Muscle of back (tissue), 11 donors: ENCODE measurements around the gene PRPF8. TPM values are rescaled to one million over a fixed set of nuclear protein-coding genes. Genes with fewer than 3 reads are reported as not detected.
A peak's percentile ranks its signal among the peaks of the same experiment; 100 is the strongest.

Experiments used
- DNase-seq, 3 donors: peaks; one replicate each; pipeline versions ENCODE4 v3.0.0 to v3.0.0-alpha.2; 2013
- polyA plus RNA-seq, 10 donors: library from polyadenylated mRNA; unstranded; fragments of 120-200 nt; gene quantifications; one replicate each; pipeline ENCODE4 v1.2.1, GENCODE V29; 2013; ENCODE audit not compliant: insufficient read length in 10 of 10

PRPF8 gene
- polyA plus RNA-seq, 10 donors = 180 to 217 (median 189) TPM

DNA sequence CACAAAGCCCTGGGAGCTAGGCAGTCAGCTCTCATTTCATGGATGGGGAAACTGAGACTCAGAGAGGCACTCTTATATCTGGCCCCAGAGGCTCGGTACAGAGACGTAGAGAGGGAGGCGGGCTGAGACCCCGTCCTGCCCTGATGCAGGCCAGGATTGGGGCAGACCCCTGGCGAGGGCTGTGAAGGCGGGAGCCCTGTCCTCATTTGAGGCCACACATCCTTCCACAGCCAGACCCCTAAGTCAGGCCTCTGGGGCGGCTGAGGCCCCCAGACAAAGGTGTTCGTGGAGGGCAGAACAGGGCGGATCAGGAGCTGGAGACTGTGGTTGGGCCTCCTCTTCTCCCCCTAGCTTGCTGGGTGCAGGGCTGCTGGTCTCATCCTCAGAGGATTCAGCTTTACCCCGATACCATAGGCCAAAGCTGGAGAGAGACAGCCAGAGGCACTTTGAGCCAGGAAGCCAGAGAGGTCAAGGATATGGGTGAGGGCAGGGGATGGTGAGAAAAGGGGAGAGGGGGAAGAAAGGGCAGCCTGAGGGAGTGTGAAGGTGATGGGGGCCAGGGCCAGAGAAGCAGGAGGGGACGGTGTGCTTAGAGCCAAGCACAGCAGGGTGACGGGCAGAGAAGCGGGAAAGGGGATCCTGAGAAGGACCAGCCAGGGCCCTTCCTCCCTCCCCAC lies 38.3 kb downstream of the PRPF8 start:
- DNase-seq = no peak

DNA sequence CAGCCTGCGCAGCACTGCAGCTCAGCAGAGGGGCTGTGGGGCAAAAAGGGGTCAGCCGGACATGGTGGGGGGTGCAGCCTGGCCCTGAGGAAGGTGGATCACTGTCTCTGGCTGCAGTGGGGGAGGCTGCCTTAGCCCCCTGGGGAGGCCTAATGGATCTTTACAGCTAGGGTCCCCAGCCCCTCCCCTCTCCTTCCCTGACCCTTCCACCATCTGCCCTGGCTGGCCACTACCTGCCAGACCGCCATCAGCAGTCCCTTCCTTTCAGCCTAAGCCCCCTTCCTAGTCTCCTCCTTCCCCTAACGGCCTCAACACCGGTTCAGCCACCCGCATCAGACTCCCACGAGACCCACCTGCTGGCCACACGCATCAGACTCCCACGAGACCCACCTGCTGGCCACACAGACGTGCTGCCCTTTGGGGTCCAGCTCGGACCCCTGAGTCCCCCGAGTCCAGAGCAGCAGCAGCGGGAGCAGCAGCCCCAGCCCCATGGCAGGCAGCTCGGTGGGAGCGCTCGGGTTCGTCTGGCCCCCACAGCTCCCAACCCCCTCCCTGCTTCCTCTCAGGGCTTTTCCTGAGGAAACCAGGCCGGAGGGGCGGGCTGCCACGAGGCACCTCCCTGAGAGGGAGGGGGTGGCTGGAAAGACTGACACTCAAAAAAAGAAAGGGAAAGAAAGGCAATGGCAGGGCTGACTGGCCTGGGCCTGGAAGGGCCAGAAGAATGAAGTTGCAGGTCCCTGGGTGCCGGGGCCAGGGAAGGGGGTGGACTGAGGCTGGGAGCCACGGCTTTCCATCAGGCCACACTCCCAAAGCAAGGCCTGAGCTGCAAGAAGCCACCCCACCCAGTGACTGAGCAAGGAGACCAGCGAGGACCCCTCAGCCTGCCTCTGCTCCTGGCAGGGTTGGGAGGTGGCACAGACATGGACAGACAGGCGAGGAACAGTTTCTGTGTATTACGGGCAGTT lies 39.2 kb downstream of the PRPF8 start, which contains the start of gene SCARF1:
Gene SCARF1 (minus strand): TSS at position 526 of the 965 bp plus-strand sequence. CDS start 35 bp downstream, at position 491.
- peak in 1 of 3 donors; percentile 74 for DNase-seq

DNA sequence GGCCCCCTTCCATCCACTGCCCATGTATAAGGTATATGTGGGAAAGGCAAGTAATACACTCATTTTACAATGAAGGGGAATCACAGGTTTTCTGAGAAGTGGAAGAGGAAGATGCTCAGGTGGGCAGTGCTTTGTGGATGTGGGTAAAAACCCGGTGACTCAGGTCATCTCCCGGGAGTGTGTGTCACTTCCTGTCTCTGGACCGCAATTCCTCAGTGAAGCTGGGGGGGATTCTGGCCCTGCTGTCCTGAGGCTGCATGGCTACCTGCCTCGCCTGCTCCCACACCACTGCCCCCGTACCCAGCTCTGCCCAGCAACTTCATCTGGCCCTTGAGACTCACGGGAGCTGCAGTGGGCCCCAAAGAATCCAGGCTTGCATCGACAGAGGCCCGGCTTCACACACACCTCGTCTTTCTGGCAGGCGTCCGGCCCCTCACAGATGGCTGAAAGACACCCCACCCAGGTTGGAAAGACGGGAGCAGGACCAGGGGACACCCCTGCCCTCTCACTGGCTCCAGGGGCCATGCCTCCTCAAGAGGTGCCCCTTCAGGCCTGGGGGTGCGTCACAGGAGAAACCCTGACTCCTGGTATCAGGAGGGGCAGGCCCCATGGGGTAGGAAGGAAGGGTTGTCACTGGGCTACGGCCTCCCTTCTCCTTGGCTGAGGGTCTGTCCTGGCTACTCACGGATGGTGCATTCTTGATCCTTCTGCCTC lies 40.0 kb downstream of the PRPF8 start:
- DNase-seq = no peak

DNA sequence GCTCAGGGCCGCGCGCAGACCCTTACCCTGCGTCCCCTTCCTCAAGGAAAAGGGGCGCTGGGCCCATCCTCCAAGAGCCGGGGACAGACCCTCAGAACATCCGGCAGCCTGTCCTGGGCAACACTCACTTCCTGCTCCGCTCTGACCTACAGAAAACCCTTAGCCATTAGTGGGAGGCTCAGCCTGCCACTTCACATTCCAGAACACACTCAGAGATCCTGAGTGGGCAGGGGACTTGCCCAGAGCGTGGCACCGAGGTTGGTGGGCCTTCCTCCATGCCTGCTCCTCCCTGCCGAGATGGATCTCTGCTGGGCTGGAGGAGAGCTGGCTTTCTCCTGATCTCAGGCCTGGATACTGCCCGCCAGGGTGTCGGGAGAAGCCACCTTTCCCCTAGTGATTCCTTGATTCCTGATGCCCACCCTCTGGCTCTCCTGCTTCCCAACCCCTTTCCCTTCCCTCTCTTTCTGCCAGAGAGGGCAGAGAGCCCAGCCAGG lies 40.6 kb downstream of the PRPF8 start:
- peak in 1 of 3 donors; percentile 55 for DNase-seq

DNA sequence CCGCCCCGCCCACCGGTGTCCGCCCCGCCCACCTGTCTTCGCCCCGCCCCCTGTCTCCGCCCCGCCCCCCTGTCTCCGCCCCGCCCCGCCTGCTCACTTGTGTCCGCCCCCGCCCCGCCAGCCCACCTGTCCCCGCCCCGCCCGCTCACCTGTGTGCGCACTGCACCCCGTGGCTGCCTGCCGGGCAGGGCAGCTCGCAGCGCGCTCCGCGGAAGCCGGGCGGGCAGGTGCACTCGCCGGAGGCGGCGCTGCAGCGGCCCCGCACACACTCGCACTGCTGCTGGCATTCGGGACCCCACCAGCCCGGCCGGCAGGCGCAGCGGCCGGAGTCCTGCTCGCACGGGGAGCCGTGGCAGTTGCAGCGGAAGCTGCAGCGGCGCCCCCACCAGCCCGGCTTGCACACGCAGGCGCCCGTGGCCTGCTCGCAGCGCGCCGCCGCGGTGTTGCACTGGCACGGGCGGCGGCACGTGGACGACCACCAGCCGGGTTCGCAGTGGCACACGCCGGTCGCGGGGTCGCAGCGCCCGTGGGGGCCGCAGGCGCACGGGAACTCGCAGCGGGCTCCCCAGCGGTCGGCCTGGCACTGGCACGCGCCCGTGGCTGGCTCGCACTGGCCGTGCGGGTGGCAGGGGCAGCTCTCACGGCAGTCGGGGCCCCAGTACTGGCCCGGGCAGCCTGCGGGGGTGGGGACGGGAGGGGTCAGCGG lies 41.2 kb downstream of the PRPF8 start:
- peak in 1 of 3 donors; percentile 53 for DNase-seq

DNA sequence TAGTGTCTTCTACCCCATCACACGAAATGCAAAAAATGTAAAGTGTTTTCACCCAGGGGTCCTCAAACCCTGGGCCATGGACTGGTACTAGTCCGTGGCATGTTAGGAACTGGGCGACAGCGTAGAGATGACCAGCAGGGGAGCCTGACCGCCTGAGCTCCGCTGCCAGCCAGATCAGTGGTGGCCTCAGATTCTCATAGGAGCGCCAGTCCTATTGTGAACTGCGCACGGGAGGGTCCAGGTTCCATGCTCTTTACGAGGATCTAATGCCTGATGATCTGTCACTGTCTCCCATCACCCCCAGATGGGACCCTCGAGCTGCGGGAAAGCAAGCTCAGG lies 43.6 kb downstream of the PRPF8 start:
- DNase-seq = no peak

DNA sequence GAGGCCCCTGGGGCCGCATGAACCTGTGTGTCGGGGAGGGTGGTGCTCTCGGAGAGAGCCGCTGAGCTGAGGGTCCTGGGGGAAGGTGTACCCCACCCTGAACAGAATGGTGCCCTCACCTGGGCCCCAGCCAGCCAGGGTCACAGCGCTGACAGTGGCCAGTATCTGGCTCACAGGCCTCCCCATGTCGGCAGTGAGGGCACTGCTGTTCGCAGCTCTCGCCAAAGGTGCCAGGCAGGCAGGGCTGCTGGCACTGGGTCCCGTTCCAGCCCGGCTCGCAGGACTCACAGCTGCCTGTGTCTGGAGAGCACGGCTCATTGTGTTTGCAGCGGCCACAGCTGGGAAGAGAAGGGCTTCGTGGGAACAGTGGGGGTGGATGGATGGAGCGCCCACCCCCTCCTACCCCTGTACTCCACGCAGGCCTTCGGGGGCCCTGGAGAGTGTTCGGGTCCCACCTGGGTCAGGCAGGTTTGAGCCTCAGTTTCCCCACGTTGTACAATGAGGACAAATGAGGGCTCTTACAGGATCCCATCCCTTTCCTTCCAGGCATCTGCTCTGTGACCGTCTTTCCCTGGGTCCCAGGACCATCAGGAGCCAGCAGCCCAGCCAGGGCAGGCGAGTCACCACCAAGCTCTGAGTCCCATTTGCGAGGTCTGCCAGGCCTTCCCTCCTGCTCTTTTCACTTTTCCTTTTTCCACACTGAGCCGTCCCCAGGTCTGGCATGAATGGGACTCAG lies 44.2 kb downstream of the PRPF8 start:
- peak in 1 of 3 donors; percentile 42 for DNase-seq

DNA sequence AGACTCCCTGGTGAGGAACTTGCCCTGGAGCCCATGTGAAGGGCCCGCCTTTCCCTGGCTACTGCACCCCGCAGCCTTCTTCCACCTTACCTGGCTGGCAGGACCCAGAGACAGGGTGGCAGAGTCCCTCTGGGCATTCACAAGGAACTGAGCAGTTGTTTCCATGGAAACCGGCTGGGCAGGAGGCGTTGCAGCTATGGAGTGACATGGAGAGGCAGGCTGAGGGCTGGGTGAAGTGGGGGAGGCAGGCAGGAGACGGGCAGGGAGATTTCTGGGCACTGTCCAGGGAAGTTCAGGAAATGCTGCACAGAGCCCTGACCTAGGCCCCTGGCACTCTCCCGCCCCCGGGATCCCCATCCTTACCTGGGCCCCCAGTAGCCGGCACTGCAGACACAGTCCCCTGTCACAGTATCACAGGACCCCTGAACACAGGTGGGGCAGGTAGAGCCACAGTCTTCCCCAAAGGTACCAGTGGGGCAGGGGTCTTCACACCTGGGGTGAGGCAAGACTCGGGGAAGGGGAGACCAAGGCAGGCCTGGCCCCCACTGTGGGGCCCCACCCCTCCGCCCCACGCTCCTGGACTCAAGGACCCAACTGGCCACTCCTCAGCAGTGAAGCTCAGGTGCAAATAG lies 45.0 kb downstream of the PRPF8 start:
- DNase-seq = no peak

DNA sequence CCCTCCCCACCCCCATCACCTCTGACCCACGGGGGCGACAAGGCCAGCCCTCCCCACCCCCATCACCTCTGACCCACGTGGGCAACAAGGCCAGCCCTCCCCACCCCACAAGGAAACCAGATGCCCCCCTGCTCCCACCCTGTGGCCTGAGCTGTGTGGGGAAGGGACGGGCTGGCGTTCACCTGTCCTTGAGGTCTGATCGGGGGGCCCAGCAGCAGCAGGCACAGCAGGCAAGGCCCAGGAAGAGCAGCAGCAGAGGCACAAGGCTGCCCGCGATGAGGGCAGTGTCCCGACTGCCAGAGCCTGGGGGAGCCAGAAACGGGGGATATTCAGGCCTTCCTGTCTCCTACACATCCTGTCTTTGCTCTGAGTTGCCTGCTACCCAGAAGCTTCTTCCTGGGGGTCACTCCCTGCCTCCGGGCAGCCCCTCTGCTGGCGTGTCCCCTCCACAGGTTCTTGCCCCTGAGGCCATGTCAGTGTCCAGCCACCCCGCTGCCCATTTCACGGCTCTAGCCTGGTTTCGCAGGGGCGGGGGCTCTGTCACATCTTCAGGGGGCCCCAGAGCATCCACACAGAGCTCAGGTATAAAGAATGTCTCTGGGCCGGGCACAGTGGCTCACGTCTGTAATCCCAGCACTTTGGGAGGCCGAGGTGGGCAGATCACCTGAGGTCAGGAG lies 45.9 kb downstream of the PRPF8 start:
- DNase-seq = no peak

DNA sequence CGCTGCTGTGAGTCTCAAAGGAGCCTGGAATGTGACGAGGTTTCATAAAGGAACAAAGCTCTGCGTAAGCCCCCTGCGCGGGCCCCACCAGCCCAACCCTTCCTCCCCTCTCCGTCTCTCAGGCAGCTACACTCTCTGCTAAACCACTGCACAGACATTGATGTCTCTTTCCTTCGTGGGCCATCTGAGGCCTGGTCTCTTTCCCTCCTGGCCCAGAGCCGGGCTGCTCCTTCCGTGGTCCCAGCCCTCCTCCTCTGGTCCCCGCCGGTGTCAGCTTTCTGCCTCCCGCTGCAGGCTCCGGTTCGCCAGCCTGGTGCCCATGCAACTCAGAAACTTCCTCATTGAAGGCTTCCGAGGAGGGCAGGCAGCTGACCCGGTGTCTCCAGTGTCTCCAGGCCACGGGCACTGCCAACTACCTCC lies 46.5 kb downstream of the PRPF8 start:
- peak in 1 of 3 donors; percentile 60 for DNase-seq

DNA sequence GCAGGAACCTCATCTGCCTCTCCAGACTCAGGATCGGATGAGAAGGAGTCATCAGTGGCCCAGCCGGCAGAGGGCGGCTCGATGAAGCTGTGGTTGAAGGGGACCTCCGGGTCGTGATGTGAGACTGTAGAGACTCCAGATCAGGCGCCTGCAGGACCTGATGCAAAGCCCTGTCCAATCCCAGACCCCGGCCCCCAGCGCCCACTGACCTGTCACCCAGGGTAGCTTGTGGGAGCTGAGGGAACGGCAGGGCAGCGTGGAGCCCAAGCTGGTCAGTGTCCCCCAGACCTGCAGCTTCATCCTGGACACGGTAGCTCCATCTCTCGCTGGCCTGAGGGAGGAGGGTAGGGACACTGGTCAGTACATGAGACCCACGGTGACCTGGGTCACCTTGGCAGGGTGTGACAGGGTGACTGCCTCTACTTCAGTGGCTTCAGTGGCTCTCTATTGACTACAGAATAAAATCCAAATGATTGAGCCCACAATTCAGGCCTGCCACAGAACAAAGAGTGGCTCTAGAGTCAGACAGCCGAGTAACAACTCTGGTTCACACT lies 47.9 kb downstream of the PRPF8 start:
- DNase-seq = no peak

DNA sequence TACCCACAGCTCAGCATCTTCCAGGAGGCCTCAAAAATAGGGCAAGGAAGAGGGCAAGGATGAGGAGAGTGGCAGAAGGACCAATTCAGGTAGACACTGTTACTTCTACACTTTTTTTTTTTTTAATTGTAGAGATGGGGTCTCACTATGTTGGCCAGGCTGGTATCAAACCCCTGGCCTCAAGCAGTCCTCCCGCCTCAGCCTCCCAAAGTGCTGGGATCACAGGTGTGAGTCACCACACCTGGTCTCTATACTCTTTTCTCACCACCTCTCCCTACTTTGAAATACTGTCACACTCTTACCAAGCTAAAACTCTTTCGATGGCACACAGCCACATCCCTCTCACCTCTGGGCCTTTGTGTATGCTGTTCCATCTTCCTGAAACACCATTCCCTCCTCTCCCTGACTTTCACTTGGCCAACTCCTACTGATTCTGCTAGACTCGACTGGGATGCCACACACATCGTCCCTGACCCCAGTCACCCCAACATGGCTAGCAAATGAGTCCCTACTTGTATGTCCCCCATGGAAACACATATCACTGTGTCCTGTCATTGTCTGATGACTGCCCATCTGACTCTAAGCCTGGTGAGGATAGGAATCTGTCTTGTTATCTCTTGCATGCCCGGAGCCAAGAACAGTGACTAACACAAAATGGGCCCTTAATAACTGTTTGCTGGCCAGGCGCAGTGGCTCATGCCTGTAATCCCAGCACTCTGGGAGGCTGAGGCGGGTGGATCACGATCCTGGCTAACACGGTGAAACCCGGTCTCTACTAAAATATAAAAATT lies 48.8 kb downstream of the PRPF8 start:
- no peak for DNase-seq

DNA sequence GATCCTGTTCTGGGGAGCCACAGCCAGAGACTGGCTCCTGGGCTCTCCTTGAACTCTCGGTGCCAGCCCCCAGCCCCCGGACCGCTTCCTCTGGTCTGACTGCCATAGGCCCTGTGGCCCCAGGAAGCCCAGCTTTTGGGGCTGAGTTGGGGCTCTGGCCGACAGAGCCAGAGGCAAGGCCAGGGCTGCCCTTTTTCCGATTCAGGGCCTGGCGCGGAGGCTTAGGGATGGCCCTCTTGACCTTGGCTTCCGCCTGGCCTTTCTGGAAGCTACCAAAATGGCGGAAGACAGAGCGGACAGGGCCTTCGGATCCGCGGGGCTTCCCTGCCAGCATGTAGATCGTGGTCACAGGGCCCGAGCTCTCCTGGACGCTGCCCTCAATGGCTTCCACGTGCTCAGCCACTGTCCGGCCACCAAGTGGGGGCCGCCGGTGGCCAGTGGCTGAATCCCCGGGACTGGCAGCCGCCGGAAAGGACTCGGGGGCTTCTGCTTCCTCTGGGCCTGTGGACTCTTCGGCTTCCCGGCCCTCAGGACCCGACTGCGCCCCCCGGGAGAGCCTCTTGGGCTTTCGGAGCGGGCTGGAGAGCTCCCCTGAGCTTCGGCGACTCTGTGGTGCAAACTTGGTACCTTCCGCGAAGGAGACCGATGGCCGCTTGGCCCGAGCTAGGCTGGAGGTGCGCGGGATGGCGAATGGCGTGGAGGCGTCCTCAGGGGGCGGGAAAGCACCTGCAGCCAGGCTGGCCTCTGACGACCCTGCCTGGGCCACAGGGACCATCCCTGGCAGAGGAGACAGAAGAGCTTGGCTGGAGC lies 49.6 kb downstream of the PRPF8 start:
- DNase-seq = no peak

DNA sequence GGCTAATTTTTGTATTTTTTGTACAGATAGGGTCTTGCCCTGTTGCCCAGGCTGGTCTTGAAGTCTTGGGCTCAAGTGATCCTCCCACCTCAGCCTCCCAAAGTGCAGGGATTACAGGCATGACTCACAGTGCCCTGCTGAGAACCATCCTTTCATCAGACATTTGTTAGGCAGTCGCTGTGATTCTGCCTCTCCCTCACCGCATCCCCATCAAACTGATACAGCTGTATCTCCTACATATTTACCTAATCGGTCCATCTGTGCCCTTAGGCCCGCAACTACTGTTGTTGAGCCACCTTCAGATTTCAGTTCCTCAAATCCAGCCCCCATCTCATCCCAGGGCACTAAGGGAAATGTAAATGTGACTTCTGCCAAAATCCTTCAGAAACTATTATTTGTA lies 54.0 kb downstream of the PRPF8 start:
- DNase-seq = no peak

DNA sequence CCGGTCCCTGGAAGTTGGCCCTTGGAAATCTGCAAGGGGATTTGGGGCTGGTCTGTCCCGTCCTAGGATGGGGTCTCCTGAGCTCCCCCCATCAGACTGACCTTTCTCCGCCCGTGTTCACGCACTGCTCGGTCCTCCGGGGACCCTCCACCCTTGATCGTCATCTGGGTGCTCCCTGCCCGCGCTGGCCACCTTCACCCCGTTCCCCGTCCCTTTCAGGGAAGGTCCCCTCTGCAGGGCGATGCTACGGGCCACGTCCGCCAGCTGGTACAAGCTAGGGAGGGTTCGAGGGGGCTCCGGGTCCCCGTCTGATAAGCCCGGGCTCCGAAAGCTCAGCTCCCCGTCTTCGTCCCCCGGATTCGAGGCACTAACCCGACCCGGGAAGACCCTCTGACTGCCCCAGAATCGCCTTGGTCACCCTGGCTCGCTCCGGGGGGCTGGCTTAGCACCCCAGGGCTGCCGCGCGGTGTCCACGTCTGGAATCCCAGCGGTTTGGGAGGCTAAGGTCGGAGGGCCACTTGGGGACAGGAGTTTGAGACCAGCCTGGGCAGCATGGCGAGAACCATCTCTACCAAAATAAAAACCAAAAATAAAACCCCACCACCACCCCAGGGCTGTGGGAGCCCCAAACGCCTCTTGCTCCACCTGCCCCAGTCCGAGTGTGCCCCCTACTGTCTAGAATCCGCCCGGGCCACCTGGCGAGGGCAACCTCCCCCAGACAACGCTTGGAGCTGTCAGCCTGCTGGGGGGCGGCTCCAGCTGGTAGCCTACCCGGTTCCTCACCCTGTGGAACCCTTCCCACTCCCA lies 55.0 kb downstream of the PRPF8 start:
- peak in 1 of 3 donors; percentile 45 for DNase-seq

DNA sequence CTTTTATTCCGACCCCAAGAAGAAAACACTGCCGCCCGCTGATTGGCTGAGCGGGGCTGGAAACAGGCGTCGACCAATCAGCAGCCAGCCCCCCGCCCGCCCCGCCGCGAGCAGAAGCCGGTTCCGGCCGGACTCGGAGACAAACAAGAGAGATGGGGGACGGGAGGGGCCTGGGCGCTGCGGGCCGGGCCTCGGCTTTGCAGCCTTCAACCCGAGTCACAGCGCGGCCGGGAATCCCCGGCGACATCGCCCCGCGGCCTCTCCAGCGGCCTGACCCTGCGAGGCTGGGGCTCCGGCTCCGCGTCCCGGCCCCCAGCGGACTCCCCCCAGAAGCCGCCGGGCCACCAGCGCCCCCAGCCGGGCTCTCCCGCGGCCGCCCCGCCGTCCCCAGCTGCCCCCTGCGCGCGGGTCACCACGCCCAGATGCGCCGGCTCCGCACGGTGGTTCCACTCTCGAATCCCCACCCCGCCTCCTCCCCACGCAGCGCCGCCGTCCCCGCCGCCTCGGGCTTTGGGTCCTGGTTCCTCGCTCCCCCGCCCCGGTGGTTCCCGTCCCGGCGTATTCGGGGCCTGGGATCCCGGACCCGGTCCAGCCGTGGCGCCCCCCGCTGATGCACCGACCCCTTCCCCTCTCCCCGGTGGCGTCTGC lies 55.7 kb downstream of the PRPF8 start:
- DNase-seq = peak; percentile 90 to 97 (median 94)
